DND-41 (cell line): Measurements from ENCODE around the gene EXOSC10.
"Not testable (repeated sequence)": the region's sequence is repeated elsewhere in the genome, so short reads cannot be mapped to it uniquely, and the experiment has no call there.

Source experiments
- CTCF ChIP-seq: IDR thresholded peaks from 2 replicates; pipeline ENCODE4 v1.5.1; 2012; ENCODE audit warnings: borderline replicate concordance, low read length, moderate library complexity, mild to moderate bottlenecking; ENCODE audit not compliant: poor library complexity, severe bottlenecking; ENCODE audit errors: extremely low read depth
- EZH2 ChIP-seq: IDR thresholded peaks from 3 replicates; pipeline ENCODE4 v1.6.1; 2012; ENCODE audit warnings: borderline replicate concordance, low read depth, mild to moderate bottlenecking, moderate library complexity, low read length, inconsistent platforms; ENCODE audit not compliant: severe bottlenecking

GRCh38 chr1:11040105-11040429 is 59.6 kb downstream of the EXOSC10 start:
- TF ChIP-seq CTCF, EZH2: not testable (repeated sequence)
